ENCODE results near the gene VSIG10L2. TPM values are rescaled to one million over a fixed set of nuclear protein-coding genes. Genes with fewer than 3 reads are reported as not detected.

Gene VSIG10L2
- total RNA-seq, 2 donors from 2014 or later, result not detected

GRCh38 chr11:125998267-125998666 lies 52.4 kb downstream of the VSIG10L2 start:
- Histone ChIP-seq H3K27ac (no peak overlapping the region), H3K9me3 (no peaks in the 10 kb centered on the region), H3K4me3 (no peak overlapping the region), H3K4me1 (no peaks in the 10 kb centered on the region), H3K27me3 (no peaks in the 10 kb centered on the region), H3K36me3 (replicated peaks in 1 of 2; ENCODE audit: insufficient read depth in 1 of 2, low read depth in 2 of 2) (no peaks in the 10 kb centered on the region)
- DNase-seq, result no peak
- no peak for ATAC-seq
- intact Hi-C loops (cut with DNase I), result no loop called here
- 89 to 95% methylated on average over 5 of the region's 5 CpGs for WGBS, 2 donors
- TF ChIP-seq CTCF (IDR thresholded peaks at IDR 0.05) (no peak), POLR2A (IDR thresholded peaks at IDR 0.05) (no peak)

- intact Hi-C loops (cut with DNase I), result no loop called here
- no peaks in the 10 kb centered on the region for H3K4me1 ChIP-seq
- no peak overlapping the region for H3K4me3 ChIP-seq
- DNase-seq (no peak), ATAC-seq (no peak)
- 71 to 79% methylated on average over 6 of the region's 6 CpGs for WGBS, 2 donors
- no peak overlapping the region for H3K27ac ChIP-seq
- H3K27me3 ChIP-seq, result no peaks in the 10 kb centered on the region
- no peaks in the 10 kb centered on the region for H3K9me3 ChIP-seq
- H3K36me3 ChIP-seq (replicated peaks in 1 of 2; ENCODE audit: insufficient read depth in 1 of 2, low read depth in 2 of 2), result no peaks in the 10 kb centered on the region
- TF ChIP-seq CTCF (IDR thresholded peaks at IDR 0.05) (no peak), POLR2A (IDR thresholded peaks at IDR 0.05) (no peak)
These were observed 53.5 kb downstream of the VSIG10L2 start for GRCh38 chr11:125999234-125999880.

- 76 to 83% methylated on average over 4 of the region's 4 CpGs for WGBS, 2 donors
- intact Hi-C loops (cut with DNase I), result no loop called here
These were observed 56.3 kb downstream of the VSIG10L2 start for GRCh38 chr11:126002181-126002580.

More at GRCh38 chr11:126002181-126002580, 56.3 kb downstream of the VSIG10L2 start:
- Histone ChIP-seq H3K27ac (no peak overlapping the region), H3K4me1 (no peaks in the 10 kb centered on the region), H3K36me3 (replicated peaks in 1 of 2; ENCODE audit: insufficient read depth in 1 of 2, low read depth in 2 of 2) (no peaks in the 10 kb centered on the region), H3K9me3 (no peaks in the 10 kb centered on the region), H3K27me3 (no peaks in the 10 kb centered on the region), H3K4me3 (no peak overlapping the region)
- DNase-seq (no peak), ATAC-seq (no peak)
- no peak for TF ChIP-seq CTCF (IDR thresholded peaks at IDR 0.05)
- TF ChIP-seq POLR2A (IDR thresholded peaks at IDR 0.05), result no peak

Other genes starting within 250 kb of the VSIG10L2 start
- not detected for gene PATE1, start 199.8 kb upstream of the VSIG10L2 start, total RNA-seq
- not detected for gene PATE2, start 167.2 kb upstream of the VSIG10L2 start, total RNA-seq
- not detected for gene PATE3, start 157.9 kb upstream of the VSIG10L2 start, total RNA-seq
- not detected for gene PATE4, start 112.7 kb upstream of the VSIG10L2 start, total RNA-seq
- 1 to 10 TPM in 1 of 2 donors, under 1 TPM in 1; 0.33 to 1.3 TPM for gene HYLS1, start 58.4 kb upstream of the VSIG10L2 start, total RNA-seq
- 1 to 10 TPM; 1.6 to 9.6 TPM for gene PUS3, start 42.8 kb upstream of the VSIG10L2 start, total RNA-seq
- under 1 TPM in 1 of 2 donors, not detected in 1; 0.26 TPM for gene DDX25, start 41.5 kb upstream of the VSIG10L2 start, total RNA-seq
- 1 to 10 TPM; 5.6 to 7.3 TPM for gene CDON, start 116.8 kb downstream of the VSIG10L2 start, total RNA-seq